ENCODE data around the gene DGKZ.

DGKZ gene

DNA sequence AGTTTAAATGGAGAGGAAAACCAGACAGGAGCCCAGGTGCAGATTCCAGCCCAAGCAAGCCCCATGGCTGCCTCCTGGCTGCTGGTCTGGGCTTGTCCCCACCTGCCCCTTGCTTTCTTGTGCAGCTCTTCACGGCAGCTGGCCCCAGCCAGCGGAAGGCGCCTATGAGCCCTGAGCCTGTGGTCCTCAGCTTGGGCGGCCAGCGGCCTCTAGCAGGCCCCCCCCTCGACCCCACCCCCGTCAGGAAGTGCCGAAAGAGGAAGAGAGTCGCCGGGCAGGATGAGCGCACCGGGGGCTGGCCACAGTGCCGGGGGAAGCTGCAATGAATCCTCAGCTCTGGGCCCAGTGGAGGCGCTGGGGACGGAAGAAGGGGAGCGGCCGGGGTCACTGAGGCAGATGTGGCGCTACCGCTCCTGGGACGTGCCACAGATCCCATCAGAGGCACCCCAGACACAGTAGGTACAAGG is 2.1 kb upstream of the DGKZ start:
- TF ChIP-seq CTCF (conservative IDR thresholded peaks at IDR 0.05; ENCODE audit: low read depth, low read length), result peak; percentile 24
- H3K4me3 ChIP-seq (ENCODE audit: low read depth, low read length), result peak overlapping the region; percentile 20
- DNase-seq (ENCODE audit: low read depth), result no peak

DNA sequence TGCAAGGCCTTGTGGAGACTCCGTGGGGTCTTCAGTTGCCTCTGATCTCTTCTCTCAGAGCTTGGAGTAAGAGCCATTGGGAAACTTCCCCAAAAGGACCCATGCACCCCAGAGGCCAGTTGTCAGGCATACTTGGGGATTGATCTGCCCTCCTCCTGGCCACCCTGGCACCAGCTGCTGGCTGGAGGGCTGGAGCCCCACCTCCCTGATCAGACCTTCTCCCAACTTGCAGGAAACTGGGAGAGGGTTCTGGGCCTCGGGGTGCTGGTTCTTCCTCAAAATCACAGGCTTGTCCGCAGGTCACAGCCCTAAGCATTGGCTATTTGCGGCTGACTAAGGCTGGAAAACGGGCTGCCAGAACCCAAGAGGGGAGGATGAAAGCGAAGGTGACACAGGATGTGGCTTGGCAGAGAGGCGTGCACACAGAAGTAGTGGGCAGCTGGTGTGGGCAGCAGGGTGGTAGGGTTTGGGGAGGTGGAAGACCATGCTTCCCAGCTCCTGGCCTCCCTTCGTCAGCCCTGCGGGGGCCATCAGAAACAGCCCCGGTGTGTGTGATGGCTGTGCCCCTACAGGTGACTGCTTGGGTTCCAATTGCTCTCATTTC is 1.3 kb upstream of the DGKZ start:
- TF ChIP-seq CTCF (conservative IDR thresholded peaks at IDR 0.05; ENCODE audit: low read depth, low read length), result no peak
- no peak for DNase-seq (ENCODE audit: low read depth)
- H3K4me3 ChIP-seq (ENCODE audit: low read depth, low read length), result no peak overlapping the region

DNA sequence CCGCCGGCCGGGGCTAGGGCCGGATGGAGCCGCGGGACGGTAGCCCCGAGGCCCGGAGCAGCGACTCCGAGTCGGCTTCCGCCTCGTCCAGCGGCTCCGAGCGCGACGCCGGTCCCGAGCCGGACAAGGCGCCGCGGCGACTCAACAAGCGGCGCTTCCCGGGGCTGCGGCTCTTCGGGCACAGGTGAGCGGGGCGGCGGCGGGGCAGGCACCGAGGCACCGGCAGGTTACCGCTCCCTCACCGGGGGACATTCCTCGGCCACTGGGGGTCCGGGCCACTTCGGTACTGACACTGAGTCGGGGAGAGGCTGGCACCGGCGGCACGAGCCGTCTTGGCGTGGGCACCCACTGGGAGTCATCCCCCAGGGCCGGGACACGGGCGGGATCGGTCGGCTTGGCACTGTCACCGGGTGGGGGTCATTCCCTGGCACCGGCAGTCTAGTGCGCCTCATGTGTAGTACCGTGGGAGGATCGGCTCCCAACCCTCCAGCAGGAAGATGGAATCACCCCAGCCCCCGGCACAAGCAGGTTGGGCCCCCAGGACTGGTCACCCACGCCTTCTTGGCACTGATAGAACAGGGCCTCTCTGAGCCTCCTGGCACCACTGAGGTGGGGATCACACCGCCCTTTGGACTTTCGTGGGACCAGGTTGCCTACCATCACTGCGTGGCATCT is 511 bp downstream of the DGKZ start:
- DNase-seq (ENCODE audit: low read depth), result no peak
- peak overlapping the region; percentile 81 for H3K4me3 ChIP-seq (ENCODE audit: low read depth, low read length)
- TF ChIP-seq CTCF (conservative IDR thresholded peaks at IDR 0.05; ENCODE audit: low read depth, low read length), result no peak

GRCh38 chr11:46348566-46349401 is 1.5 kb downstream of the DGKZ start:
- H3K4me3 ChIP-seq (ENCODE audit: low read depth, low read length), result peak overlapping the region; percentile 81
- no peak for DNase-seq (ENCODE audit: low read depth)
- TF ChIP-seq CTCF (conservative IDR thresholded peaks at IDR 0.05; ENCODE audit: low read depth, low read length), result no peak

DNA sequence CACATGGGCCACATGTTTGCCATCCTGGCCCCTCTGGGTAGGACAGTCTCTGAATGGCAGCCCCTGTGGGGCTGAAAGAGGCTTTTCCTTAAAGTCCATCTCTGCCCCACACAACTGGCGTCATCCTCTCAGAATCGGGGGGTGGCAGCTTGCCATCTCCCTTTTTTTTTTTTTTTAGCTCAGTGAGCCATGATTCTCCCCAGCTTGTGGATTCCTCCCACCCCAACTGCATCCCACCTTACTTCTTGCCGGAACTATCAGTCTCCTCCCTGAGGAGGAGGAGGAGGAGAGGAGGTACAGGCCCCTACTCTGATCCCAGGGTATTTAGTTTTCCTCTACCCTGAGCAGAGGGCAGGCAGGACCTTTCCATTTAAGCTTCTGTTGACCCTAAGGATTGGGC is 3.4 kb downstream of the DGKZ start:
- TF ChIP-seq CTCF (conservative IDR thresholded peaks at IDR 0.05; ENCODE audit: low read depth, low read length), result no peak
- DNase-seq (ENCODE audit: low read depth), result no peak
- H3K4me3 ChIP-seq (ENCODE audit: low read depth, low read length), result no peak overlapping the region

DNA sequence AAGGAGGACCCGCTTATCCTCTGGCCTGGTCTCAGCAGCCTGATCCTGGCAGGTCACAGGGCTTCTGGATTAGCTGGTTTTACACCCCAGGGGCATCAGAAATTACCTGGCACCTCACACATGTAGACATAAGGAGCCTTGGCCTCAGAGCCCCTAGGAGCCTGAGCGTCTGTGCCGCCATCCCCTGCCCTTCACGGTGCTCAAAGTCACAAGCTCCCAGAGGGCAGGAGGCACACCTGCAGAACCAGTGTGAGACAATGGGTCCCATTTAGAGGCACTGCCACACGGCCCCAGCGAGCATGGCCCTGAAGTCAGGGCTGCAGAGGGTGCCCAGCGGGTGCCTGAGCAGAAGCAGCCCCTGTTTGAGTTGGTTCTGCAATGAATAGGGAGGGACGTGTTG is 3.9 kb downstream of the DGKZ start:
- H3K4me3 ChIP-seq (ENCODE audit: low read depth, low read length), result no peak overlapping the region
- DNase-seq (ENCODE audit: low read depth), result no peak
- no peak for TF ChIP-seq CTCF (conservative IDR thresholded peaks at IDR 0.05; ENCODE audit: low read depth, low read length)

All from choroid plexus epithelial cell (primary cell).